ENCODE measurements around the gene PRDX6. TPM values are rescaled to one million over a fixed set of nuclear protein-coding genes. Genes with fewer than 3 reads are reported as not detected.

The PRDX6 gene
- total and polyA plus RNA-seq, 2 of the 8 experiments (the other 6 are each of a cell fraction or from before 2014, with no cell fraction given): 348 to 677 TPM

DNA sequence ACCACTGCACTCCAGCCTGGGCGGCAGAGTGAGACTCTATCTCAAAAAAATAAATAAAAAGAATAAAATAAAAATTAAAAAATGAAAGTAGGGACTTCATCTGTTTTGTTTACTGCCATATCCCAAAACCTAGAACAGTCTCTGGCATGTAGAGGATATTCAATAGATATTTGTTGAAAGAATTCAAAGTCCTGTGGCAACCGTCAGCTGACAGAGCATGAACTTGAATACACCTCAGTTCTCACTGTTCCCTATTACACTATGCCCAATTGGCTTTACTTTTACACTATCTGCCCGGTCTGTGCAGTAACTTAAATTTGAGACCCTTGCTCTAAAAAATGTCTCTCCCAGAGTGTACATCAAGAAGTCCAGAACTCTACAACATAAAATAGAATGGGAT is 46.2 kb downstream of the PRDX6 start:
- no peak overlapping the region for H2BK12ac ChIP-seq (ENCODE audit: low read depth, low read length)
- DNase-seq (ENCODE audit: low read depth in 1 of 2, low spot score in 2 of 2) (no peak), FAIRE-seq (no peak)
- no peaks in the 10 kb centered on the region for H3K23me2 ChIP-seq (ENCODE audit: low read depth, low read length)
- H4K20me1 ChIP-seq (replicated peaks in 1 of 2; ENCODE audit: control insufficient read depth in 1 of 2, insufficient read depth in 2 of 2, low read length in 2 of 2): no peaks in the 10 kb centered on the region
- no peaks in the 10 kb centered on the region for H3K27me3 ChIP-seq (replicated peaks in 1 of 4; ENCODE audit: control insufficient read depth in 3 of 4, extremely low read depth in 1 of 4, insufficient read depth in 3 of 4, low read length in 3 of 4)
- H3K79me1 ChIP-seq (ENCODE audit: low read depth, low read length): no peaks in the 10 kb centered on the region; the same call in 1 of the 2 replicates
- H3K4me1 ChIP-seq (replicated peaks in 1 of 4; ENCODE audit: control insufficient read depth in 3 of 4, insufficient read depth in 4 of 4, low read length in 3 of 4): peaks cover 0 to 8% (median 3%) of the 10 kb centered on the region in 4 experiments; a peak in 2 of 7 replicates
- H4K91ac ChIP-seq (replicated peaks; ENCODE audit: insufficient read length, low read length): no peak overlapping the region
- no peak overlapping the region for H3K9ac ChIP-seq (replicated peaks in 1 of 4; ENCODE audit: extremely low read depth in 1 of 4, low read depth in 3 of 4, low read length in 3 of 4)
- H2AFZ ChIP-seq (ENCODE audit: low read length): no peak overlapping the region
- H3K4ac ChIP-seq (replicated peaks; ENCODE audit: insufficient read length, low read depth, low read length): no peak overlapping the region
- no peak overlapping the region for H2BK20ac ChIP-seq (ENCODE audit: low read length)
- H2BK15ac ChIP-seq (ENCODE audit: low read length): no peak overlapping the region
- no peak overlapping the region for H3K4me2 ChIP-seq (ENCODE audit: insufficient read depth in 1 of 2, low read depth in 2 of 2, low read length in 2 of 2)
- no peak overlapping the region for H2AK5ac ChIP-seq (ENCODE audit: low read depth, low read length)
- no peaks in the 10 kb centered on the region for H3K36me3 ChIP-seq (ENCODE audit: control insufficient read depth in 2 of 4, insufficient read depth in 4 of 4, low read length in 3 of 4)
- H3K9me3 ChIP-seq (ENCODE audit: insufficient read depth in 2 of 2, low read depth in 1 of 2, low read length in 1 of 2): no peaks in the 10 kb centered on the region
- no peak overlapping the region for H3K14ac ChIP-seq (ENCODE audit: insufficient read length)
- POLR2A ChIA-PET (ENCODE audit: partially characterized antibody): no interaction called here
- H4K8ac ChIP-seq (ENCODE audit: extremely low read depth, insufficient read depth, low read length): no peak overlapping the region
- no peak overlapping the region for H2BK5ac ChIP-seq (ENCODE audit: low read depth, low read length)
- H3K56ac ChIP-seq (replicated peaks; ENCODE audit: insufficient read length, low read depth, low read length): no peak overlapping the region
- no peak overlapping the region for H3K18ac ChIP-seq (ENCODE audit: extremely low read depth, low read length)
- CTCF ChIA-PET (ENCODE audit: partially characterized antibody): interaction anchor here (1.3 kb wide), 1 partner anchor 18 kb away, joined by 3 read pairs; no protein-coding TSS in a partner anchor
- no peak overlapping the region for H3K27ac ChIP-seq (ENCODE audit: low read depth, low read length)
- H3K4me3 ChIP-seq (ENCODE audit: extremely low read depth in 1 of 4, insufficient read depth in 2 of 4, low read depth in 3 of 4, low read length in 4 of 4): no peak overlapping the region
- H4K5ac ChIP-seq (ENCODE audit: insufficient read length, low read depth, low read length): no peak overlapping the region
- H3K79me2 ChIP-seq (ENCODE audit: control insufficient read depth in 1 of 2, insufficient read depth in 2 of 2, low read length in 2 of 2): no peaks in the 10 kb centered on the region
- WGBS, 2 experiments (ENCODE audit: extremely low coverage in 1 of 2, insufficient coverage in 1 of 2, insufficient read length in 1 of 2, insufficient replicate concordance in 2 of 2, low coverage in 1 of 2, low lambda C conversion rate in 2 of 2, missing lambda C conversion rate in 1 of 2): 90% methylated on average over 3 of the region's 3 CpGs; no CpG with 5 or more reads in 1 of the 2 experiments
- no peak overlapping the region for H2BK120ac ChIP-seq (replicated peaks; ENCODE audit: low read depth, low read length)
- H3K23ac ChIP-seq (ENCODE audit: insufficient read length): no peak overlapping the region
- TF ChIP-seq EP300 (IDR thresholded peaks at IDR 0.05; ENCODE audit: borderline replicate concordance in 1 of 2, low read depth in 2 of 2, low read length in 2 of 2): no peak
- TF ChIP-seq POLR2A (IDR thresholded peaks at IDR 0.05; ENCODE audit: control extremely low read depth in 1 of 2, low read depth in 2 of 2, low read length in 2 of 2): no peak
- TF ChIP-seq TAF7 (optimal IDR thresholded peaks at IDR 0.05; ENCODE audit: borderline replicate concordance, low read depth, low read length): no peak
- TF ChIP-seq JUN (IDR thresholded peaks at IDR 0.05; ENCODE audit: low read depth, low read length): no peak
- TF ChIP-seq CBX8 (IDR thresholded peaks at IDR 0.05; ENCODE audit: borderline replicate concordance, low read depth, low read length): no peak
- no peak for TF ChIP-seq SIRT6 (IDR thresholded peaks at IDR 0.05; ENCODE audit: low read length)
- TF ChIP-seq ASH2L (IDR thresholded peaks at IDR 0.05; ENCODE audit: low read length): no peak
- TF ChIP-seq SAP30 (IDR thresholded peaks at IDR 0.05; ENCODE audit: insufficient read depth, insufficient replicate concordance, low read length): no peak
- no peak for TF ChIP-seq RFX5 (IDR thresholded peaks at IDR 0.05; ENCODE audit: borderline replicate concordance, low read depth, low read length)
- TF ChIP-seq TEAD4 (IDR thresholded peaks at IDR 0.05; ENCODE audit: low read depth, low read length): no peak
- TF ChIP-seq SP2 (IDR thresholded peaks at IDR 0.05; ENCODE audit: low read length): no peak
- no peak for TF ChIP-seq BRCA1 (IDR thresholded peaks at IDR 0.05; ENCODE audit: low read depth, low read length)
- TF ChIP-seq ZNF274 (IDR thresholded peaks at IDR 0.05; ENCODE audit: borderline replicate concordance, extremely low read depth, low read length): no peak

Measured in H1 (cell line).